GM18508 (cell line): ENCODE data around the gene SLC9A7.

Experiments
- ATAC-seq: cut with Tn5 transposase; IDR thresholded peaks from one replicate; pipeline ENCODE4 v1.9.1; 2021; ENCODE audit warnings: moderate number of reproducible peaks; ENCODE audit not compliant: insufficient read depth, unreplicated experiment

SLC9A7 gene

GRCh38 chrX:46577221-46578005 lies 181.5 kb downstream of the SLC9A7 start:
- ATAC-seq = no peak

- ATAC-seq = no peak
Measured at GRCh38 chrX:46576458-46576857, 182.5 kb downstream of the SLC9A7 start.

- ATAC-seq = no peak
Measured at GRCh38 chrX:46575991-46576392, 182.9 kb downstream of the SLC9A7 start.

GRCh38 chrX:46575586-46575985 lies 183.3 kb downstream of the SLC9A7 start:
- ATAC-seq = no peak

- ATAC-seq = no peak
Measured at GRCh38 chrX:46574774-46575381, 184.0 kb downstream of the SLC9A7 start.

GRCh38 chrX:46573892-46574773 lies 184.8 kb downstream of the SLC9A7 start:
- no peak for ATAC-seq

- ATAC-seq = no peak
Measured at GRCh38 chrX:46573331-46573891, 185.5 kb downstream of the SLC9A7 start, which contains the start of gene CHST7. TSS of gene CHST7 (plus strand) at chrX:46573765. CDS start at chrX:46573932, 167 bp downstream.

- ATAC-seq = peak; percentile 65
Measured at GRCh38 chrX:46572340-46572936, 186.5 kb downstream of the SLC9A7 start.

- peak; percentile 29 for ATAC-seq
Measured at GRCh38 chrX:46571423-46572339, 187.2 kb downstream of the SLC9A7 start.

- ATAC-seq = no peak
Measured at GRCh38 chrX:46569621-46570020, 189.3 kb downstream of the SLC9A7 start.

- no peak for ATAC-seq
Measured at GRCh38 chrX:46567388-46567787, 191.5 kb downstream of the SLC9A7 start.

GRCh38 chrX:46561824-46562657 lies 196.9 kb downstream of the SLC9A7 start:
- peak; percentile 98 for ATAC-seq

- no peak for ATAC-seq
Measured at GRCh38 chrX:46559062-46559461, 199.9 kb downstream of the SLC9A7 start.

GRCh38 chrX:46554942-46555341 lies 204.0 kb downstream of the SLC9A7 start:
- no peak for ATAC-seq

- no peak for ATAC-seq
Measured at GRCh38 chrX:46553935-46554334, 205.0 kb downstream of the SLC9A7 start.

- no peak for ATAC-seq
Measured at GRCh38 chrX:46551494-46552128, 207.3 kb downstream of the SLC9A7 start.

GRCh38 chrX:46549914-46550313 lies 209.0 kb downstream of the SLC9A7 start:
- ATAC-seq = no peak
